Stimulated activated effector memory CD8-positive, alpha-beta T cell treated with anti-CD3 and anti-CD28 coated beads, Interleukin-12 subunit alpha, Interleukin-12 subunit beta, amount 100 ng/mL, for 72 hours (primary cell): ENCODE measurements around the gene LRRTM4.
"Not testable (repeated sequence)": the region's sequence is repeated elsewhere in the genome, so short reads cannot be mapped to it uniquely, and the experiment has no call there.

Experiments
- ATAC-seq: fragments of 150-1000 bp; cut with Tn5 transposase; 2 replicates; pipeline ENCODE4 v1.10.0; 2021
- DNase-seq, 2 donors: peaks; one replicate each; pipeline ENCODE4 v3.0.0; 2021 to 2022; ENCODE audit warnings: low spot score in 2 of 2
- H3K27ac Mint-ChIP-seq: one replicate; pipeline ENCODE4 v1.8.0; 2022; ENCODE audit warnings: mild to moderate bottlenecking, mixed read lengths
- H3K36me3 Mint-ChIP-seq: one replicate; pipeline ENCODE4 v1.8.0; 2022; ENCODE audit warnings: mild to moderate bottlenecking, mixed read lengths
- H3K4me1 Mint-ChIP-seq: one replicate; pipeline ENCODE4 v1.8.0; 2022; ENCODE audit warnings: mixed read lengths
- H3K4me3 Mint-ChIP-seq: one replicate; pipeline ENCODE4 v1.8.0; 2022; ENCODE audit warnings: mild to moderate bottlenecking, mixed read lengths
- H3K9me3 Mint-ChIP-seq: one replicate; pipeline ENCODE4 v1.8.0; 2022; ENCODE audit warnings: mixed read lengths

The LRRTM4 gene

DNA sequence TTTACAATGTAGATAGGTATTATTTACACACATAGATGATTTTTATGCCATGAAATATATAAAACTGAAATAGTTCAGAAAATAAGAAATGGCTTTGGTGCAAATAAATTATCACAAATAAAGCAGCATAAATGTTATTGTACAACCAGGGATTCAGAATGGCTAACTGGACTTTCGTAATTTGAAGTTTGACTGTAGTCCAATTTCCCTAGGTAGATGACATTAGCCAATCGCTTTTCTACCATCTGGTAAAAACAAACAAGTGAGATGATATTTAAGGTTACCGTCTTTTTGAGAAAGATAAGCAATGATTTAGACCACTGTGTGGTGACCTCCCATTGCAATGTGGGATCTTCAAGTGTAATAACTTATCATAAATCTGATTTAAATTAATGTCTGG is 400.7 kb downstream of the LRRTM4 start:
- ATAC-seq (no peak), DNase-seq (no peak)
- Mint-ChIP-seq H3K4me1 (no peaks in the 10 kb centered on the region), H3K36me3 (no peaks in the 10 kb centered on the region), H3K4me3 (no peak overlapping the region), H3K27ac (no peak overlapping the region), H3K9me3 (peaks cover 26% of the 10 kb centered on the region)

DNA sequence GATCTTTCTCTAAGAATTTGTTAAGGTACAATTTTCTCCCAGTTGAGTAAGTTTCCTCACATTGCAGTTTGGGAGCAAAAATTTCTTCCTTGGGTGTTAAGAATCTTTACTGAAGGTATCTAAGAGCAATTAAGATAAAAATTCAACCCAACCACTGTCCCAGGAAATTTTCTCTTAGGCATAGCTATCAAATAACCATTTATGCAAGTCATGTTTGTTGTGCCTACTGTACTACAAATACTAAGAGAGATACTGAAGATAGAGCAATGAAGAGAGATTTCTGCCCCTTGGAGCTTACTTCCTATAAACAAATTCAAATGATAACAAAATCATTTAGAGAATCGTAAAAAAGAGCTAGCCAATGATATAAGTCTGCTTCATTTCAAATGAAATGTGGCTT is 402.8 kb downstream of the LRRTM4 start:
- Mint-ChIP-seq H3K27ac (no peak overlapping the region), H3K9me3 (peaks cover 22% of the 10 kb centered on the region), H3K4me3 (no peak overlapping the region), H3K4me1 (no peaks in the 10 kb centered on the region), H3K36me3 (no peaks in the 10 kb centered on the region)
- ATAC-seq (no peak), DNase-seq (no peak)

DNA sequence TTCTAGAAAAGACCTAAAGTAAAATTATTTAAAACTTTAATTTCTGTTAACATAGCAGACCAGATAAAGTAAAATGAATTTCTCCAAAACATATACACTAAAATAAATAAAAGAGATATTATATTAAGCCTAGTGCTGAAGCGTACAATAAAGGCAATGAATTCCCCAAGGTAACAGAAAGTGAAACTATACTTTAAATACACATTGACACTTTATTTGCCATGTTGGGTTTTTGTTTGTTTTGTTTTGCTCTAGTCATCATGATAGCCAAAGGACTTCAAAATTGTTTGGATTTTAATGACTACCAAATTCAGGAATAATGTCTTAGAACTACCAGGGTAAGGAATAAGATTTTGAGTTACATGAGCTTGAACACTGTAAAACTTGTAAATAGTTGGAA is 413.3 kb downstream of the LRRTM4 start:
- no peaks in the 10 kb centered on the region for H3K36me3 Mint-ChIP-seq
- no peak overlapping the region for H3K27ac Mint-ChIP-seq
- no peak overlapping the region for H3K4me3 Mint-ChIP-seq
- DNase-seq, result no peak
- H3K4me1 Mint-ChIP-seq, result no peaks in the 10 kb centered on the region
- no peak for ATAC-seq
- H3K9me3 Mint-ChIP-seq, result peaks cover 25% of the 10 kb centered on the region

DNA sequence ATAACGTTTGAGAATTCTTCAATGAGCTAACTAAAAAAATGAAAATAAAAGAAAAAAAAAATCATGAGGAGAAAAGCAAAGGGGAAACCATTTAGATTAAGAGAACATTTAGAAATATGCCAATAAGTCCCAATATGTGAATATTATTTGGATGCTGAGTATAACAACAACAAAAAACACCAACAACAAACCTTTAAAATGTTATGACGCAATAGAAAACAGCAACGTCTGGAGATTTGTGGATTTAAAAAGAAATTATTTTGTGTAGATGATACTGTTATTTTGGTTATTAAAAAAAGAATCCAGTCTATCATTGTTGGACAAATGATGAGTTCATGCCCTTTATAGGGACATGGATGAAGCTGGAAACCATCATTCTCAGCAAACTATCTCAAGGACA is 417.2 kb downstream of the LRRTM4 start:
- peaks cover 20% of the 10 kb centered on the region for H3K9me3 Mint-ChIP-seq
- no peak overlapping the region for H3K27ac Mint-ChIP-seq
- no peaks in the 10 kb centered on the region for H3K4me1 Mint-ChIP-seq
- DNase-seq (no peak), ATAC-seq (no peak)
- H3K36me3 Mint-ChIP-seq, result no peaks in the 10 kb centered on the region
- H3K4me3 Mint-ChIP-seq, result no peak overlapping the region

DNA sequence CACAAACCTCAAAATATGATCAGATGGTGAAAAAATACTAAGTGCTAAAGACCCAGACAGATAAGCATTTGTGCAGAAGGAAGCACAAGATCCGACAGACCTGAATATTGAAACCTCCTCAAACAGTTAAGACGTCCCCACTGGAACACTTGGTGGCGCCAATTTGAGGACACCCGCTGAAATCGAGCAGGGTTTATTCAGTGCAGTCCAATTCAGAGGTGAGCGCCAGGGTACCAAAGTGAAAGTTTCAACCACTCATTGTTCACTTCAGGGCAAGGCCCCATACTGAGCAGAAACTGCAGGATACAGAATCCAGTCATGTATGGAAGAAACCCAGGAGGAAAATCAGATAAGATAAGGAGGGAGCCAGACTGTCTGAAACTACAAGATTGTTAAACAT is 417.6 kb downstream of the LRRTM4 start:
- H3K27ac Mint-ChIP-seq, result no peak overlapping the region
- H3K36me3 Mint-ChIP-seq, result no peaks in the 10 kb centered on the region
- H3K4me1 Mint-ChIP-seq, result no peaks in the 10 kb centered on the region
- H3K4me3 Mint-ChIP-seq, result no peak overlapping the region
- H3K9me3 Mint-ChIP-seq, result peaks cover 19% of the 10 kb centered on the region
- ATAC-seq (no peak), DNase-seq (no peak)

DNA sequence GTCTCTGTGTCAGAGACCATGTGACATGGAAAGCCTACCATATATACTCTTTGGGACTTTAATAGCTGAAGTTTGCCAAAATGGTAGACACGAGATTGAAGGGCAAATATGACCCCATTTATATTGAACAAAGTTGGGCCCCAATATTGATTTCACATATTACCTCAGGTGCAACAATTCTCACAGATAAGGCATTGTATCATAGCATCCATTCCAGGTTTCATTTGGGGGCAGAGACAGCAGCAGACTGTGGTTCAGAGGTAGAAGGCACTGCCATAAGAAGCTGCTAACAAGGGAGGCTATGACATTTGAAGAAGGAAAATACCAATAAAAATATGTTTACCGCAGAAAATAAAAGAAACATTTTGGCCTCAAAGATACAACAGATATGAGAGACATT is 419.2 kb downstream of the LRRTM4 start:
- ATAC-seq (no peak), DNase-seq (no peak)
- H3K36me3 Mint-ChIP-seq, result no peaks in the 10 kb centered on the region
- no peaks in the 10 kb centered on the region for H3K4me1 Mint-ChIP-seq
- no peak overlapping the region for H3K27ac Mint-ChIP-seq
- H3K9me3 Mint-ChIP-seq, result peaks cover 14% of the 10 kb centered on the region
- no peak overlapping the region for H3K4me3 Mint-ChIP-seq

DNA sequence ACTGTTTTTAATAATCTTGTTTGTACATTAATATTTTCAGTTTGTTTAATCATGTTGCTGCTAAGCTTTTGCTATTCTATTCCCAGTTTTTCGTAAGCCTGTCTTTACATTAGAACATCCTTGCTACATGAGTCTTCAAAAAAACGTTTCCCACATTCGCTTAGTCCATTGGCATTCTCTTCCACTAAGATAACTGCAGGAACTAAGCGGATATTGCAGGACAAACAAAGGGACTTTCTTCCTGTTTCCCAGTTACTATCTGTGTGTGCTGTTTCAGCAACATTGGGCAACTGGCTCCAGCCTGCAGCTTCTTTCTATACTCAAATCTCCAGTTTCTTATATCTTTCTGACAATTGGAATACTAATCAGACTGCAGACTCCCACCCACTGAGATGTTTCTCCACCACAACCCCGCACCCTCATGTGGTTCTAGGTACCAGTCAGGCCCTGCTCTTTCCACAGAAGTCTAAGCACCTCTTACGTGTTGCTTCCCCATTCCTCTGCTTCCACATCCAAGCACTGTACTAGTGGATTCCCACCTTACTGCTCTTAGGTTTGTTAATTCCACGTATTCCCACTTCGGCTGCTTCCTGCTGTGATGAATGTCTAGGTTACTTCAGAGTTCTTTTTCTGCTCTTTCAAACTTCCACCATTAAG is 420.3 kb downstream of the LRRTM4 start:
- DNase-seq (no peak), ATAC-seq (no peak)
- Mint-ChIP-seq H3K27ac (no peak overlapping the region), H3K4me3 (no peak overlapping the region), H3K9me3 (peaks cover 17% of the 10 kb centered on the region), H3K36me3 (no peaks in the 10 kb centered on the region), H3K4me1 (no peaks in the 10 kb centered on the region)

DNA sequence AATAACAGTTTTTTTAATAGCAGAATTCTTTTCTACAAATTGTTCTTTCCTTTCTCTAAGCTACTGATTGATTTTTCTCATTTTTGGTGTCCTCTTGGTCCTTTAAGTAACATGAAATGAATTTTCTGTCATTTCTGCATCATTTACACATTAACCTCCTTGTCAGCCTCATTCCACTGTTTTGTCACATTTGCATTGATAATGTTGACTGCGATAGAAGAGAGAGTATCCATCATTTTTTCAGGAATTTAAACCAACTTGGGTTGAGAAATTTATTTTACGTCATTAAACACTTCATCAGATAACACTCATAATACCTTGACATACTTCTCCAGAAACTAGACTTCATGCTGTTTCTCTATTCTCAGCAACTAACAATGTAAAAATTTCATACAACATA is 422.2 kb downstream of the LRRTM4 start:
- DNase-seq (no peak), ATAC-seq (no peak)
- Mint-ChIP-seq H3K4me3 (no peak overlapping the region), H3K4me1 (no peaks in the 10 kb centered on the region), H3K9me3 (peaks cover 16% of the 10 kb centered on the region), H3K27ac (no peak overlapping the region), H3K36me3 (no peaks in the 10 kb centered on the region)

DNA sequence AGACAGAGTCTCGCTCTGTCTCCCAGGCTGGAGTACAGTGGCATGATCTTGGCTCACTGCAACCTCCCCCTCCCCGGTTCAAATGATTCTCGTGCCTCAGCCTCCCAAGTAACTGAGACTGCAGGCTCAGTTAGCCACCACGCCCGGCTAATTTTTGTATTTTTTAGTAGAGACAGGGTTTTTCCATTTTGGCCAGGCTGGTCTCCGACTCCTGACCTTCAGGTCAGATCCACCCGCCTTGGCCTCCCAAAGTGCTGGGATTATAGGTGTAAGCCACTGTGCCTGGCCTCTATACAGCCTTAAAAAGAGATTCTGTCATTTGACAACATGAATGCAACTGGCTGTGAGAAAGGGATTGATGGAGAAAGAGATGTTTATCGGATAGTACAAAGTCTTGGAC is 426.7 kb downstream of the LRRTM4 start:
- not testable (repeated sequence) for DNase-seq, ATAC-seq, H3K4me3 Mint-ChIP-seq, H3K27ac Mint-ChIP-seq, H3K4me1 Mint-ChIP-seq, H3K36me3 Mint-ChIP-seq
- peaks cover 22% of the 10 kb centered on the region for H3K9me3 Mint-ChIP-seq

DNA sequence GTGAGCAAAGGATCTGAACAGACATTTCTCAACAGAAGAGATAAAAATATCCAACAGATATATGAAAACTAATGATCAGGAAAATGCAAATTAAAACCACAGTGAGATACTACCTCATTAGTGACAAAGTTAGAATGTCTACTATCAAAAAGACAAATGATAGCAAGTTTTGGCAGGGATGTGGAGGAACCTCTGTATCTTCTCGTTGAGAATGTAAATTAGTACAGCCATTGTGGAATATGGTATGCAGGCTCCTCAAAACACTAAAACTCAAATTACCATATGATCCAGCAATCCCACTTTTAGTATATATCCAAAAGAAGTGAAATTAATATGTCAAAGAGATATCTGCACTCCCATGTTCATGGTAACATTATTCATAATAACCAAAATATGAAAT is 427.1 kb downstream of the LRRTM4 start:
- Mint-ChIP-seq H3K4me1 (no peaks in the 10 kb centered on the region), H3K9me3 (peaks cover 26% of the 10 kb centered on the region), H3K27ac (no peak overlapping the region), H3K36me3 (no peaks in the 10 kb centered on the region), H3K4me3 (no peak overlapping the region)
- no peak for DNase-seq
- ATAC-seq, result no peak

DNA sequence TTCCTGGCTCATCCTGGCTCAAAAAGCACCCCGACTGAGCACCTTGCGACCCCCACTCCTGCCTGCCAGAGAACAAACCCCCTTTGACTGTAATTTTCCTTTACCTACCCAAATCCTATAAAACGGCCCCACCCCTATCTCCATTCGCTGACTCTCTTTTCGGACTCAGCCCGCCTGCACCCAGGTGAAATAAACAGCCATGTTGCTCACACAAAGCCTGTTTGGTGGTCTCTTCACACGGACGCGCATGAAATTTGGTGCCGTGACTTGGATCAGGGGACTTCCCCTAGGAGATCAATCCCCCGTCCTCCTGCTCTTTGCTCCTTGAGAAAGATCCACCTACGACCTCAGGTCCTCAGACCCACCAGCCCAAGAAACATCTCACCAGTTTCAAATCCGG is 433.8 kb downstream of the LRRTM4 start:
- DNase-seq, H3K36me3 Mint-ChIP-seq, H3K4me1 Mint-ChIP-seq, H3K27ac Mint-ChIP-seq, H3K4me3 Mint-ChIP-seq, ATAC-seq: not testable (repeated sequence)
- peaks cover 27% of the 10 kb centered on the region for H3K9me3 Mint-ChIP-seq

DNA sequence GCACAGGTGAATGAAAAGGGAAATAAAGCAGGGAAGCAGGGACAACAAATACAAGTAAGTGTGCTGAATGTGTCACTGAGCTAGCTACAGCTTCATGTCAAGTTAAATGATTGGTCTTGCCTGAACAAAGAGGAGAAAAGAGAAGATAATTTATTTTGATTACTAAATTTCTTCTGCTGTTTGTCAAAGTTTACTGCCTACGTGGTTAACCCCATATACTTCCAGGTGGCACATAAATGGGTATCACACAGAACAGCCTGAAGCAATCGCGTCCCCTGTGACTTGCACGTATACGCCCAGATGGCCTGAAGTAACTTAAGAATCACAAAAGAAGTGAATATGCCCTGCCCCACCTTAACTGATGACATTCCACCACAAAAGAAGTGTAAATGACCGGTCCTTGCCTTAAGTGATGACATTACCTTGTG is 434.2 kb downstream of the LRRTM4 start:
- no peak overlapping the region for H3K4me3 Mint-ChIP-seq
- peaks cover 24% of the 10 kb centered on the region for H3K9me3 Mint-ChIP-seq
- H3K4me1 Mint-ChIP-seq, result no peaks in the 10 kb centered on the region
- DNase-seq, result no peak
- H3K36me3 Mint-ChIP-seq, result no peaks in the 10 kb centered on the region
- ATAC-seq, result no peak
- no peak overlapping the region for H3K27ac Mint-ChIP-seq

DNA sequence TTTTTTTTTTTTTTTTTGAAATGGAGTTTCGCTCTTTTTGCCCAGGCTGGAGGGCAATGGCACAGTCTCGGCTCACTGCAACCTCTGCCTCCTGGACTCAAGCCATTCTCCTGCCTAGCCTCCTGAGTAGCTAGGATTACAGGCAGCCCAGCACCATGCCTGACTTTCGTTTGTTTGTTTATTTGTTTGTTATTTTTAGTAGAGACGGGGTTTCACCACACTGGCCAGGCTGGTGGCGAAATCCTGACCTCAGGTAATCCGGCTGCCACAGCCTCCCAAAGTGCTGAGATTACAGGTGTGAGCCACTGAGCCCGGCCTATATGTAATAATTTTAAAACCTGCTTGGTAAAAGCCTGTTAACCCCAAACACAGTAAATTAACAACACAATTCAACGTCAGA is 435.7 kb downstream of the LRRTM4 start:
- H3K4me1 Mint-ChIP-seq, result no peaks in the 10 kb centered on the region
- DNase-seq (no peak), ATAC-seq (no peak)
- no peak overlapping the region for H3K4me3 Mint-ChIP-seq
- H3K36me3 Mint-ChIP-seq, result no peaks in the 10 kb centered on the region
- peaks cover 19% of the 10 kb centered on the region for H3K9me3 Mint-ChIP-seq
- no peak overlapping the region for H3K27ac Mint-ChIP-seq

DNA sequence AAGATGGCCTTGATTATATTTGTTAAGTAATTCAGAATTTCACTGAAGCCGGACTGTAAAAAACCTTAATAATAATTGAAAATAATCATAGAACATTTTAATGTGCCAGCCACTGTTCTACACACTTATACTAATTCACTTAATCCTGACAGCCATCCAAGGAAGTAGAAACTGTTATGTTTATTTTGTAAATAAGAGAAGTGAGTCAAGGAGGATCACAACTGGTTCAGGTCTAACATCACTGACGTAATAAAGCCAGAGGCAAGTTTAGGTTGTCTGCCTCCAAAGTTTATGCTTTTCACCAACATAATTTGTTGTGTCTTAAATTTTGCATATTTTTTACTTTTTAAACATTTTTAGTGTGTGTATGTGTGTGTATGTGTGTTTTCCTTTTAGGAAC is 436.1 kb downstream of the LRRTM4 start:
- no peak overlapping the region for H3K4me3 Mint-ChIP-seq
- no peak for DNase-seq
- H3K4me1 Mint-ChIP-seq, result no peaks in the 10 kb centered on the region
- no peaks in the 10 kb centered on the region for H3K36me3 Mint-ChIP-seq
- H3K9me3 Mint-ChIP-seq, result peaks cover 19% of the 10 kb centered on the region
- ATAC-seq, result no peak
- no peak overlapping the region for H3K27ac Mint-ChIP-seq

DNA sequence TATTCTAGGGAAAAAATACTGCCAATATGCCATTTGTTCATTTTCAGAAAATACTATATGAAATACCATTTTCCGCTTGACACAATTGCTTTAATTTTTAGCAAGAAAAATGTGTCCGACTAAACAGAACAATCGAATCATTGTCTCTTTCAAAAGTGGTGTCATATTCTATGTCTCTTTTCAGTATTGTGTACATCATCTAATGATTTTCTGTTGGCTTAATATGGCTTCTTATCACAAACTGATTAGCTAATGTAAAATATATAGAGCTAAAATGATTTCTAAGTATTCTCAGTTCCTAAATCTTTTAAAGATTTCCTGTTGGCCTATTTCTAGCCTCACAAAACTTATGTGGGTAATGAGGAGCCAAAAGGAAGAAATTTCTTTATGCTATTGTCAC is 436.6 kb downstream of the LRRTM4 start:
- Mint-ChIP-seq H3K4me1 (no peaks in the 10 kb centered on the region), H3K9me3 (peaks cover 23% of the 10 kb centered on the region), H3K4me3 (no peak overlapping the region), H3K27ac (no peak overlapping the region), H3K36me3 (no peaks in the 10 kb centered on the region)
- ATAC-seq (no peak), DNase-seq (no peak)

DNA sequence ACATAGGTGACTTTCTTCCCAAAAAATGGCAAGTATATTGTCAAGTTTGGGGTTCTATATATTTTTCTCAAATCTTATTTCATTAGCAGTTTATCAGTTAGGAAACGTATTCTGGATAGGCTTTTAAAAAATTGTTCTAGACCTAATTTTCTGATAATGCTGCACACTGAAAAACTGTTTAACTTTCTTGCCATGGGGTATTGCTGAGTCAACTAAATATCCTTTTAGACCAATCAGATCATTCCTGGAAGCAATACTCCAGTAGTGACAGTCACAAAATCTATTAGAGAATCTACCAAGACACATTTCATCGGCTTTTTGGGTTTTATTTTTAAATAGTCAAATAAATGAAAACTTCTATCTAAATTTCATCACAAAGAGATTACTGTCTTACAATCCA is 440.6 kb downstream of the LRRTM4 start:
- DNase-seq (no peak), ATAC-seq (no peak)
- Mint-ChIP-seq H3K36me3 (no peaks in the 10 kb centered on the region), H3K9me3 (peaks cover 13% of the 10 kb centered on the region), H3K4me3 (no peak overlapping the region), H3K4me1 (no peaks in the 10 kb centered on the region), H3K27ac (no peak overlapping the region)

DNA sequence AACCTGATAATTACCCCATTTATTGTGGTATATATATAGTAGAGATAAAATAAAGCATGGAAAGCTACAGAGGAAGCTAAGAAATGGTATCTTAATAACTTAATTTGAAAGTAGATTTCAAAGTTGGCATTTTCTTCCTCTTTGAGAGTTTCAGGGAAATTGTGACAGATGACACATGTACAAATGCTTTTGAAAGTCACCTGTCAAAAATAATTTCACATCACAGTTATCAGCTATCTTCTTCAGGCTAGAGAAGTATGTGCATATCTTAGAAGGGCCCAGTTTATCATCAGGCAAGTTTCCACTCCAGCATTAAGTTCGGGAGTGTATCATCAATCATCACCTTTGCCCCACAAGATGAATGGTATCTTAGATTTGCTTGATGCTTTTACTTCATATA is 457.9 kb downstream of the LRRTM4 start:
- H3K4me3 Mint-ChIP-seq, result no peak overlapping the region
- H3K4me1 Mint-ChIP-seq, result no peaks in the 10 kb centered on the region
- no peaks in the 10 kb centered on the region for H3K36me3 Mint-ChIP-seq
- DNase-seq (no peak), ATAC-seq (no peak)
- peaks cover 9% of the 10 kb centered on the region for H3K9me3 Mint-ChIP-seq
- no peak overlapping the region for H3K27ac Mint-ChIP-seq
